GM12891 (cell line): ENCODE results near the gene COL6A2.

ENCODE experiments used
- POLR2A ChIP-seq: IDR thresholded peaks from 2 replicates; pipeline ENCODE4 v1.6.1; 2011; ENCODE audit warnings: low read depth, low read length, control low read depth
- POLR2AphosphoS5 ChIP-seq: IDR thresholded peaks from 2 replicates; pipeline ENCODE4 v1.6.1; 2011; ENCODE audit warnings: low read depth, low read length, control low read depth
- SPI1 ChIP-seq: IDR thresholded peaks from 2 replicates; pipeline ENCODE4 v1.6.1; 2011; ENCODE audit warnings: low read depth, low read length, control low read depth

GRCh38 chr21:46156678-46157077, 58.8 kb downstream of the COL6A2 start:
- no peak for TF ChIP-seq POLR2A
- TF ChIP-seq POLR2AphosphoS5, result no peak
- TF ChIP-seq SPI1, result no peak
